Sigmoid colon (tissue), 7 donors: Measurements from ENCODE around the gene C1orf198. TPM values are rescaled to one million over a fixed set of nuclear protein-coding genes. Genes with fewer than 3 reads are reported as not detected.

Source experiments
- DNase-seq: peaks from one replicate; pipeline ENCODE4 v3.0.0-alpha.2; 2019
- H3K27ac ChIP-seq, 4 donors: fragments of 200-600 bp; sonication (generic); one replicate each; pipeline ENCODE4 v1.5.1; 2016 to 2019; ENCODE audit warnings: mild to moderate bottlenecking in 1 of 4
- H3K27me3 ChIP-seq, 3 donors: fragments of 200-600 bp; sonication (generic); one replicate each; pipeline ENCODE4 v1.5.1; 2019; ENCODE audit warnings: mild to moderate bottlenecking in 1 of 3
- H3K36me3 ChIP-seq, 4 donors: fragments of 200-600 bp; sonication (generic); one replicate each; pipeline ENCODE4 v1.5.1; 2016 to 2019
- H3K4me1 ChIP-seq, 4 donors: fragments of 200-600 bp; sonication (generic); one replicate each; pipeline ENCODE4 v1.5.1; 2017 to 2019
- H3K4me3 ChIP-seq, 4 donors: fragments of 200-600 bp; sonication (generic); one replicate each; pipeline ENCODE4 v1.5.1; 2017 to 2019; ENCODE audit warnings: mild to moderate bottlenecking in 2 of 4, moderate library complexity in 1 of 4
- H3K9me3 ChIP-seq, 4 donors: fragments of 200-600 bp in 3 of 4; sonication (generic) in 3 of 4; one replicate each; pipeline versions ENCODE4 v1.5.1 to v1.6.1; 2013 to 2019
- EP300 ChIP-seq, 4 donors: sonication (generic); formaldehyde crosslinking; IDR thresholded peaks; one replicate each; pipeline ENCODE4 v1.6.1; 2017; ENCODE audit warnings: antibody characterized with exemption in 4 of 4
- POLR2A ChIP-seq, 2 donors: fragments of 450-650 bp; IDR thresholded peaks; one replicate each; pipeline ENCODE4 v1.6.1; 2016; ENCODE audit warnings: antibody characterized with exemption in 2 of 2, mild to moderate bottlenecking in 2 of 2, moderate library complexity in 2 of 2
- POLR2AphosphoS5 ChIP-seq, 4 donors: sonication (generic); formaldehyde crosslinking; IDR thresholded peaks; one replicate each; pipeline ENCODE4 v1.6.1; 2017; ENCODE audit warnings: antibody characterized with exemption in 4 of 4
- WGBS, 2 donors: extraction: QIAGEN DNeasy Blood & Tissue Kit; methylation state at CpG; one replicate each; pipeline ENCODE4 v1.1.7; 2013; 5-methylcytosine and 5-hydroxymethylcytosine counted together
- intact Hi-C: fragments of 100-400 bp; cut with DNase I; formaldehyde crosslinking; loops from one replicate; pipeline ENCODE4 v1.15.1; 2023
- polyA plus RNA-seq, 3 donors: library from polyadenylated mRNA; stranded (reverse); fragments of 200-250 nt; gene quantifications; one replicate each; pipeline ENCODE4 v1.2.3, GENCODE V29; 2013
- total RNA-seq, 4 donors: library from RNA; depleted of rRNA; stranded (reverse); fragments of >200 nt; gene quantifications; one replicate each; pipeline ENCODE4 v1.1.0, GENCODE V29; 2016
- TF ChIP-seq, protein P1 (sequence below), 4 experiments: fragments of 450-650 bp in 3 of 4; fragments of 200-600 bp in 1 of 4; IDR thresholded peaks; one replicate each; pipeline ENCODE4 v1.5.1; 2016 to 2019; ENCODE audit warnings: antibody characterized with exemption in 4 of 4, mild to moderate bottlenecking in 3 of 4, moderate library complexity in 2 of 4
- donor health status: healthy with polysubstance abuse.
- donor health status: Bipolar disorder and iron deficiency.
- donor health status: healthy.

Gene C1orf198
- total and polyA plus RNA-seq, 7 donors: 4.9 to 63.5 (median 42.1) TPM

DNA sequence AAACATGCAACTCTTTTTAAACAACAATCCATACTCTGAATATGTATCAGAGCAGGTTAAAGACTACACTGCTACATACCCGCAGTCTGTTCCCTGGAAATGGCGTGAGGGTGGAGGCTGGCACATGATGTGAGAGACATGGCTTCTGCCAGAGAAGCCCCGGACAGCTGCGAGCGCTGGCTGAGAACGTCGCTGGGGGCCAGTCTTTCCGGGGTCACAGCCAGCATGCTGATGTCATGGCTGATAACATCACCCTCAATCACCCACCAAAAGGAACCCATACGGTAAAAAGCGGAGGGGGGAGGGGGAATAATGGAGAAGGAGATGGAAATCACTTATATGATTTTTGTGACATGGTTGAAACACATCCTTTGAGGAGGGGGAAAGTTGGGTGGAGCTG is 29.1 kb downstream of the C1orf198 start:
- no peak for TF ChIP-seq POLR2A (IDR thresholded peaks at IDR 0.05)
- TF ChIP-seq, protein P1, sequence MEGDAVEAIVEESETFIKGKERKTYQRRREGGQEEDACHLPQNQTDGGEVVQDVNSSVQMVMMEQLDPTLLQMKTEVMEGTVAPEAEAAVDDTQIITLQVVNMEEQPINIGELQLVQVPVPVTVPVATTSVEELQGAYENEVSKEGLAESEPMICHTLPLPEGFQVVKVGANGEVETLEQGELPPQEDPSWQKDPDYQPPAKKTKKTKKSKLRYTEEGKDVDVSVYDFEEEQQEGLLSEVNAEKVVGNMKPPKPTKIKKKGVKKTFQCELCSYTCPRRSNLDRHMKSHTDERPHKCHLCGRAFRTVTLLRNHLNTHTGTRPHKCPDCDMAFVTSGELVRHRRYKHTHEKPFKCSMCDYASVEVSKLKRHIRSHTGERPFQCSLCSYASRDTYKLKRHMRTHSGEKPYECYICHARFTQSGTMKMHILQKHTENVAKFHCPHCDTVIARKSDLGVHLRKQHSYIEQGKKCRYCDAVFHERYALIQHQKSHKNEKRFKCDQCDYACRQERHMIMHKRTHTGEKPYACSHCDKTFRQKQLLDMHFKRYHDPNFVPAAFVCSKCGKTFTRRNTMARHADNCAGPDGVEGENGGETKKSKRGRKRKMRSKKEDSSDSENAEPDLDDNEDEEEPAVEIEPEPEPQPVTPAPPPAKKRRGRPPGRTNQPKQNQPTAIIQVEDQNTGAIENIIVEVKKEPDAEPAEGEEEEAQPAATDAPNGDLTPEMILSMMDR (IDR thresholded peaks at IDR 0.05): no peak
- TF ChIP-seq EP300 (IDR thresholded peaks at IDR 0.05): no peak
- TF ChIP-seq POLR2AphosphoS5 (IDR thresholded peaks at IDR 0.05): no peak
- 91 to 93% methylated on average over 10 of the region's 10 CpGs for WGBS, 2 donors
- peaks cover 0 to 18% (median 9%) of the 10 kb centered on the region in 4 donors for H3K4me1 ChIP-seq
- peaks cover 0 to 64% (median 18%) of the 10 kb centered on the region in 4 donors for H3K36me3 ChIP-seq
- H3K4me3 ChIP-seq: no peak overlapping the region
- no peaks in the 10 kb centered on the region for H3K9me3 ChIP-seq
- no peak for DNase-seq
- intact Hi-C loops: no loop called here
- H3K27me3 ChIP-seq: no peaks in the 10 kb centered on the region
- no peak overlapping the region for H3K27ac ChIP-seq

DNA sequence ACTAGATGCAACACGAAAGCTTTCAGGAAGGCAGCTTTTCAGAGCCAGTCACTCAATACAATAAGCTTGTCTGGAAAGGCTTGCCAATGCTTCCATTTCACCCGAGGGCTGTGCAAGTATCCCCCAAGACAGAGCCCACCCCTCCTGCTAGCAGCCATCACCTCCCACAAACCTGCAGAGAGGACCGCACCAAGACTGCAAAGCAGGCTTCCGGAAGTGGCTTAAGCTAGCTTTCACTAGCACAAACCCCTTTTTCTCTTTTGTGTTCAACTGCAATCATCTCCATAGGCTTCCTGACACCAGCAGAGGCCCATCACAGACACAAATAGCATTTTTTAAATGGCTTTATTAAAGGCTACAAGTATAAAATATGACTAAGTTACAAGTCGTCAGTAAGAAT is 31.5 kb downstream of the C1orf198 start:
- no peaks in the 10 kb centered on the region for H3K27me3 ChIP-seq
- H3K27ac ChIP-seq: no peak overlapping the region
- intact Hi-C loops: no loop called here
- WGBS, 2 donors: 92 to 93% methylated on average over 5 of the region's 5 CpGs
- DNase-seq: no peak
- peaks cover 0 to 42% (median 6%) of the 10 kb centered on the region in 4 donors for H3K36me3 ChIP-seq
- H3K9me3 ChIP-seq: no peaks in the 10 kb centered on the region
- H3K4me3 ChIP-seq: no peak overlapping the region
- TF ChIP-seq, protein P1 (IDR thresholded peaks at IDR 0.05): no peak
- no peak for TF ChIP-seq EP300 (IDR thresholded peaks at IDR 0.05)
- no peak for TF ChIP-seq POLR2AphosphoS5 (IDR thresholded peaks at IDR 0.05)
- no peak for TF ChIP-seq POLR2A (IDR thresholded peaks at IDR 0.05)
- peaks cover 0 to 29% (median 21%) of the 10 kb centered on the region in 4 donors for H3K4me1 ChIP-seq

DNA sequence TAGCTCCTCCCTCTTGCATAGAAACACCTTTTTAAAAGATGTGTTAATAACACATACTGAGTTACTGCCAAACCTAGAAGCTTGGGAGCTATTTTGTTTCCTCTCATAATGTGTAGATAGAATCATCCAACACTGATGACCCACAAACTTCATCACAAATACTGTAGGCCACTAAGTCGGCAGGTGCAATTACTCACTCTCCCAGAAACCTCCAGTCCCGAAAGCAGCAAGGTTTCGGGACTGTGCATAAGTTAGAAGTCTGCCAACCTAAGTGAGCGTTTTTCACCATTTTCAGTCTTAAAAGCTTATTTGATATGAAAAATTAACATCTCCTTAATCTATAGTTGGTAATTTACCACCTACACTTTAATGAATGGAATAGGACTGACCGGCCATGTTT is 32.0 kb downstream of the C1orf198 start:
- intact Hi-C loops: no loop called here
- H3K4me1 ChIP-seq: peaks cover 0 to 33% (median 25%) of the 10 kb centered on the region in 4 donors
- H3K4me3 ChIP-seq: no peak overlapping the region
- H3K27me3 ChIP-seq: no peaks in the 10 kb centered on the region
- 95% methylated on average over 5 of the region's 5 CpGs for WGBS, 2 donors
- no peak overlapping the region for H3K27ac ChIP-seq
- no peak for DNase-seq
- no peaks in the 10 kb centered on the region for H3K9me3 ChIP-seq
- TF ChIP-seq EP300 (IDR thresholded peaks at IDR 0.05) (no peak), POLR2AphosphoS5 (IDR thresholded peaks at IDR 0.05) (no peak), POLR2A (IDR thresholded peaks at IDR 0.05) (no peak)
- TF ChIP-seq, protein P1 (IDR thresholded peaks at IDR 0.05): no peak
- peaks cover 0 to 38% (median 5%) of the 10 kb centered on the region in 4 donors for H3K36me3 ChIP-seq

DNA sequence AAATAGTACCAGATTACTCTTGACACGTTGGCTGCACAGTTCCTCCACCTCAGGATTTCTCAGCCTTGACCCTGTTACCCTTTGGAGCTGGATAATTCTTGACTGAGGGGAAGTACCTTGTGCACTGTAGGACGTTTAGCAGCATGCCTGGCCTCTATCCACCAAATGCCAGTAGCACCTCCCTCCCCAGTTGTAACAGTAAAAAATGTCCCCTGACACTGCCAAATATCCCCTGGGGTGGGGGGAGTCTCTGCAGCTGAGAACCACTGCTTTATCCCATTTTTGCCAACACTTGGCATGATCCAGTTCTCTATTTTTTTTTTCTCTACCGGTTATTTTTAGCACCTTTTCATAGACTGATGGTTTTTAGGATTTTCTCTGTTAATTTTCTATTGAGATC is 34.0 kb downstream of the C1orf198 start:
- no peak for DNase-seq
- TF ChIP-seq POLR2AphosphoS5 (IDR thresholded peaks at IDR 0.05) (no peak), POLR2A (IDR thresholded peaks at IDR 0.05) (no peak), EP300 (IDR thresholded peaks at IDR 0.05) (no peak)
- TF ChIP-seq, protein P1 (IDR thresholded peaks at IDR 0.05): no peak
- peaks cover 0 to 31% (median 25%) of the 10 kb centered on the region in 4 donors for H3K4me1 ChIP-seq

DNA sequence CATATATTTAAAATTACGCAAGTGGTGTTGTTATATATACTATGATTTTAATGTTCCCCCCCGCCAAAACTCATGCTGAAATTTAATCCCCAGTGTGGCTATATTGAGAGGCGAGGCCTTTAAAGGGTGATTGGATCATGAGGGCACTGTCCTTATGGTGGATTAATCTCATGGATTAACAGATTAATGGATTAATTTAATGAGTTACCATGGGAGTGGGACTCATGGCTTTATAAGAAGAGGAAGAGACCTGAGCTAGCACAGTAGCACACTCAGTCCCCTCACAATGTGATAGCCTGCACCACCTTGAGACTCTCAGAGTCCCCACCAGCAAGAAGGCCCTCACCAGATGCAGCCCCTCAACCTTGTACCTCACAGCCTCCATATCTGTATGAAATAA is 34.8 kb downstream of the C1orf198 start:
- WGBS, 2 donors: 92 to 98% methylated on average over 3 of the region's 3 CpGs
- H3K4me3 ChIP-seq: no peak overlapping the region

More for the DNA sequence above, 34.0 kb downstream of the C1orf198 start:
- peaks cover 0 to 26% (median 5%) of the 10 kb centered on the region in 4 donors for H3K36me3 ChIP-seq
- H3K27me3 ChIP-seq: no peaks in the 10 kb centered on the region
- H3K27ac ChIP-seq: no peak overlapping the region
- WGBS, 2 donors: 58 to 60% methylated on average over 3 of the region's 3 CpGs
- no peak overlapping the region for H3K4me3 ChIP-seq
- H3K9me3 ChIP-seq: no peaks in the 10 kb centered on the region
- intact Hi-C loops: no loop called here

More for the DNA sequence above, 34.8 kb downstream of the C1orf198 start:
- DNase-seq: no peak
- intact Hi-C loops: no loop called here
- Histone ChIP-seq H3K4me1 (peaks cover 0 to 31% (median 25%) of the 10 kb centered on the region in 4 donors), H3K27me3 (no peaks in the 10 kb centered on the region), H3K27ac (no peak overlapping the region), H3K9me3 (no peaks in the 10 kb centered on the region), H3K36me3 (peaks cover 0 to 18% (median under 1%) of the 10 kb centered on the region in 4 donors)
- TF ChIP-seq, protein P1 (IDR thresholded peaks at IDR 0.05): no peak
- TF ChIP-seq POLR2A (IDR thresholded peaks at IDR 0.05) (no peak), POLR2AphosphoS5 (IDR thresholded peaks at IDR 0.05) (no peak), EP300 (IDR thresholded peaks at IDR 0.05) (no peak)
